K562 (cell line): ENCODE results near the gene TJAP1. TPM values are rescaled to one million over a fixed set of nuclear protein-coding genes. Genes with fewer than 3 reads are reported as not detected.

Source experiments
- EZH2 ChIP-seq: IDR thresholded peaks from 2 replicates; pipeline ENCODE4 v1.6.1; 2012; ENCODE audit warnings: low read depth, mild to moderate bottlenecking, inconsistent platforms, low read length, borderline replicate concordance
- HDAC2 ChIP-seq: fragments of 450-650 bp; IDR thresholded peaks from 2 replicates; pipeline ENCODE4 v1.6.1; 2016; ENCODE audit warnings: mild to moderate bottlenecking
- HINFP ChIP-seq: fragments of 450-650 bp; conservative IDR thresholded peaks from 2 replicates; pipeline ENCODE4 v1.6.1; 2016; ENCODE audit warnings: missing genetic modification characterization, low read depth, mild to moderate bottlenecking, control low read depth, missing compliant biosample characterization
- KLF16 ChIP-seq: IDR thresholded peaks from 2 replicates; pipeline ENCODE4 v1.6.1; 2016; ENCODE audit warnings: antibody characterized with exemption
- MECOM ChIP-seq: fragments of 250-450 bp; sonication (Bioruptor Pico); IDR thresholded peaks from 2 replicates; pipeline ENCODE4 v1.8.0; 2022; ENCODE audit warnings: inconsistent platforms
- MED1 ChIP-seq: sonication (generic); formaldehyde crosslinking; IDR thresholded peaks from 2 replicates; pipeline ENCODE4 v1.8.1; 2023; ENCODE audit warnings: missing genetic modification reagents, borderline replicate concordance
- POLR2A ChIP-seq: fragments of 450-650 bp; conservative IDR thresholded peaks from 2 replicates; pipeline ENCODE4 v1.6.1; 2016
- POLR2G ChIP-seq: fragments of 200-400 bp; formaldehyde crosslinking; IDR thresholded peaks from 2 replicates; pipeline ENCODE4 v1.6.1; 2017; ENCODE audit warnings: low read depth, mild to moderate bottlenecking, antibody characterized with exemption, low read length, moderate library complexity
- POLR2H ChIP-seq: IDR thresholded peaks from 2 replicates; pipeline ENCODE4 v1.6.1; 2016; ENCODE audit warnings: missing genetic modification characterization, low read depth, mild to moderate bottlenecking, control low read depth, missing compliant biosample characterization, moderate library complexity
- PTBP1 ChIP-seq: fragments of 200-400 bp; formaldehyde crosslinking; IDR thresholded peaks from 2 replicates; pipeline ENCODE4 v1.6.1; 2017; ENCODE audit warnings: low read depth, low read length
- RBFOX2 ChIP-seq: fragments of 200-400 bp; formaldehyde crosslinking; IDR thresholded peaks from 2 replicates; pipeline ENCODE4 v1.6.1; 2017; ENCODE audit warnings: low read depth, mild to moderate bottlenecking, low read length, moderate library complexity
- SMARCC2 ChIP-seq: fragments of 450-650 bp; IDR thresholded peaks from 2 replicates; pipeline ENCODE4 v1.6.1; 2017; ENCODE audit warnings: antibody characterized with exemption, moderate library complexity, mild to moderate bottlenecking, low read depth
- TARDBP ChIP-seq: fragments of 450-650 bp; IDR thresholded peaks from 2 replicates; pipeline ENCODE4 v1.6.1; 2016
- TCF7L2 ChIP-seq: fragments of 150-350 bp; IDR thresholded peaks from 2 replicates; pipeline ENCODE4 v1.6.1; 2016; ENCODE audit warnings: low read depth, mild to moderate bottlenecking, low read length, moderate library complexity
- ZBTB7A ChIP-seq: IDR thresholded peaks from 2 replicates; pipeline ENCODE4 v1.6.1; 2011; ENCODE audit warnings: low read depth, mild to moderate bottlenecking, low read length, moderate library complexity, borderline replicate concordance; ENCODE audit not compliant: control insufficient read depth
- ZEB2 ChIP-seq: fragments of 450-650 bp; IDR thresholded peaks from 2 replicates; pipeline ENCODE4 v1.6.1; 2016
- ZNF253 ChIP-seq: fragments of 250-450 bp; sonication (Bioruptor Pico); conservative IDR thresholded peaks from 2 replicates; pipeline ENCODE4 v1.6.1; 2021; ENCODE audit warnings: mild to moderate bottlenecking
- ZNF277 ChIP-seq: fragments of 250-450 bp; sonication (Bioruptor Pico); IDR thresholded peaks from 2 replicates; pipeline ENCODE4 v1.8.0; 2022; ENCODE audit warnings: inconsistent platforms, mild to moderate bottlenecking, moderate library complexity, borderline replicate concordance
- polyA plus RNA-seq, 8 experiments: library from polyadenylated mRNA; depleted of rRNA in 4 of 8; stranded (reverse) in 5 of 8; unstranded in 3 of 8; fragments of >200 nt; fragmentation: Nextera tagmentation in 2 of 8; fragmentation: Illumina TruSeq in 1 of 8; extraction: Ambion mirVana in 2 of 8; extraction: Trizol in 1 of 8; gene quantifications; 2 replicates each; pipeline versions ENCODE4 v1.2.1 to v1.2.3, GENCODE V29; 2011 to 2014; ENCODE audit warnings: inconsistent platforms in 1 of 8, missing spikeins in 1 of 8
- total RNA-seq, 7 experiments: library from RNA; depleted of rRNA in 6 of 7; stranded (reverse); fragments of >200 nt in 6 of 7; fragmentation: Illumina TruSeq in 2 of 7; extraction: Trizol in 2 of 7; gene quantifications; 2 replicates each; pipeline versions ENCODE4 v1.2.1 to v1.2.3, GENCODE V29; 2011 to 2021; ENCODE audit warnings: low replicate concordance in 1 of 7
- TF ChIP-seq, protein P1 (sequence below): fragments of 450-650 bp; IDR thresholded peaks from 2 replicates; pipeline ENCODE4 v1.6.1; 2016; ENCODE audit warnings: borderline replicate concordance
- TF ChIP-seq, protein P2 (sequence below): sonication (generic); IDR thresholded peaks from 2 replicates; pipeline ENCODE4 v1.6.1; 2016

TJAP1 gene
- total and polyA plus RNA-seq, 9 of the 15 experiments (the other 6 are each of a cell fraction or from before 2014, with no cell fraction given) = 0.06 to 35.8 (median 16.2) TPM

DNA sequence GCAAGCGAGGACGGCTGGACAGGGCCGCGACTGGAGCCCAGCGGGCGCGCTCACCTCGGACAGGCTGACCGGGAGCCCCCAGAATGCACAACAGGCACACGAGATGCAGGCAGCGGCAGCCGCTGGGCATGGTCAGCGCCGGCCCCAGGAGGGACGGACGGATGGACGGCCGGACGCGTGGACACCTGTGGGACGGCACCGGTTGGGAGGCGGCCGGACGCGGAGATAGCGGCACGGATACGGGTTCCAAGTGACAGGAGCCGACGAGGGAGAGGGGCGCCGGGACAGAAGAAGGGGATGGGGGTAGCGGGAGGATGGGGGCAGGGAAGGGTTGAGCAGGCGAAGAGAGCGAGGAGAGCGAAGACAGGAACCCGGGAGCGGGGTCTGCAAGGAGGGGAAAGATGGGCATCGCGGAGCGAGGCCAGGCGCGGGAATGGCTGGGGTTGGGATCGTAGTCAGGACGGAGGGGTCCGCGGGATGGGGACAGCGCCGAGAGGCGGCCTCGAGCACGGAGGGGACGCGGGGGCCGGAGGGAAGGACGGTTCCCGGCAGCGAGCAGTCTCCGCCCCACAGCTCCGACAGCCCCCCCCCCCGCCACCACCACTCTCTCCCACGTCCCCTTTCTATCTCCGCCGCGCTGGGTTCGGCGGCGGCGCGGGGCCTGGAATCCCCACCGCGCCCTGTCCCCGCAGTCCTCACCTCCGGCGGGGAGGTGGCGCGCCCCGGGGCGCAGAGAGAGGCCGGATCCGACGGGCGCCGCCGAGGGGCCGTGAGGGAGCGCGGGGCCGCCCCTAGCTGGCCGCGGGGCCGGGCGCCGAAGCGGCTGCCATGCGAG is 22.5 kb upstream of the TJAP1 start (continued):
- no peak for TF ChIP-seq MECOM (CRISPR knock-in tag)
- TF ChIP-seq ZEB2 = 0 out of 2 replicates have a peak, but pooled peaks have one; percentile 34
- TF ChIP-seq, protein P1, sequence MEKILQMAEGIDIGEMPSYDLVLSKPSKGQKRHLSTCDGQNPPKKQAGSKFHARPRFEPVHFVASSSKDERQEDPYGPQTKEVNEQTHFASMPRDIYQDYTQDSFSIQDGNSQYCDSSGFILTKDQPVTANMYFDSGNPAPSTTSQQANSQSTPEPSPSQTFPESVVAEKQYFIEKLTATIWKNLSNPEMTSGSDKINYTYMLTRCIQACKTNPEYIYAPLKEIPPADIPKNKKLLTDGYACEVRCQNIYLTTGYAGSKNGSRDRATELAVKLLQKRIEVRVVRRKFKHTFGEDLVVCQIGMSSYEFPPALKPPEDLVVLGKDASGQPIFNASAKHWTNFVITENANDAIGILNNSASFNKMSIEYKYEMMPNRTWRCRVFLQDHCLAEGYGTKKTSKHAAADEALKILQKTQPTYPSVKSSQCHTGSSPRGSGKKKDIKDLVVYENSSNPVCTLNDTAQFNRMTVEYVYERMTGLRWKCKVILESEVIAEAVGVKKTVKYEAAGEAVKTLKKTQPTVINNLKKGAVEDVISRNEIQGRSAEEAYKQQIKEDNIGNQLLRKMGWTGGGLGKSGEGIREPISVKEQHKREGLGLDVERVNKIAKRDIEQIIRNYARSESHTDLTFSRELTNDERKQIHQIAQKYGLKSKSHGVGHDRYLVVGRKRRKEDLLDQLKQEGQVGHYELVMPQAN = peak; percentile 69; the same call in 1 of the 2 replicates
- no peak for TF ChIP-seq HINFP (tag)
- TF ChIP-seq POLR2H (tag) = no peak
- no peak for TF ChIP-seq TCF7L2
- no peak for TF ChIP-seq ZNF277
- 0 out of 2 replicates have a peak, but pooled peaks have one; percentile 24 for TF ChIP-seq POLR2A
- no peak for TF ChIP-seq PTBP1
- peak; percentile 53 for TF ChIP-seq RBFOX2
- TF ChIP-seq, protein P2, sequence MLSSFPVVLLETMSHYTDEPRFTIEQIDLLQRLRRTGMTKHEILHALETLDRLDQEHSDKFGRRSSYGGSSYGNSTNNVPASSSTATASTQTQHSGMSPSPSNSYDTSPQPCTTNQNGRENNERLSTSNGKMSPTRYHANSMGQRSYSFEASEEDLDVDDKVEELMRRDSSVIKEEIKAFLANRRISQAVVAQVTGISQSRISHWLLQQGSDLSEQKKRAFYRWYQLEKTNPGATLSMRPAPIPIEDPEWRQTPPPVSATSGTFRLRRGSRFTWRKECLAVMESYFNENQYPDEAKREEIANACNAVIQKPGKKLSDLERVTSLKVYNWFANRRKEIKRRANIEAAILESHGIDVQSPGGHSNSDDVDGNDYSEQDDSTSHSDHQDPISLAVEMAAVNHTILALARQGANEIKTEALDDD = no peak
- peak; percentile 51; the same call in 1 of the 2 replicates for TF ChIP-seq ZBTB7A
- no peak for TF ChIP-seq KLF16
- TF ChIP-seq SMARCC2 = no peak
- TF ChIP-seq MED1 (CRISPR knock-in tag) = no peak
- peak; percentile 44; the same call in 1 of the 2 replicates for TF ChIP-seq HDAC2
- no peak for TF ChIP-seq ZNF253 (CRISPR knock-in tag)
- TF ChIP-seq POLR2G = peak; percentile 53
- TF ChIP-seq EZH2 = no peak
- TF ChIP-seq TARDBP = no peak
